ENCODE measurements around the gene DCTN2. TPM values are rescaled to one million over a fixed set of nuclear protein-coding genes. Genes with fewer than 3 reads are reported as not detected.
"Not testable (repeated sequence)": the region's sequence is repeated elsewhere in the genome, so short reads cannot be mapped to it uniquely, and the experiment has no call there.

DCTN2 gene
- total and polyA plus RNA-seq, 9 donors, result 108 to 174 (median 151) TPM

GRCh38 chr12:57522887-57523705 lies 23.9 kb downstream of the DCTN2 start:
- H3K9me3 ChIP-seq (replicated peaks; ENCODE audit: control insufficient read depth, low read depth, low read length), result no peaks in the 10 kb centered on the region
- 0% methylated on average over 3 of the region's 38 CpGs for WGBS (ENCODE audit: insufficient coverage)
- H3K36me3 ChIP-seq (ENCODE audit: control insufficient read depth, insufficient read depth, low read length), result peaks cover 45% of the 10 kb centered on the region
- no peaks in the 10 kb centered on the region for H3K27me3 ChIP-seq (ENCODE audit: control insufficient read depth, insufficient read depth, low read length)
- DNase-seq, result peak; percentile 90
- H3K27ac ChIP-seq (ENCODE audit: low read length), result peak overlapping the region; percentile 98
- H3K4me1 ChIP-seq (ENCODE audit: control insufficient read depth, insufficient read depth, low read length), result peaks cover 54% of the 10 kb centered on the region
- H3K4me3 ChIP-seq (ENCODE audit: low read length), result peak overlapping the region; percentile 78

DNA sequence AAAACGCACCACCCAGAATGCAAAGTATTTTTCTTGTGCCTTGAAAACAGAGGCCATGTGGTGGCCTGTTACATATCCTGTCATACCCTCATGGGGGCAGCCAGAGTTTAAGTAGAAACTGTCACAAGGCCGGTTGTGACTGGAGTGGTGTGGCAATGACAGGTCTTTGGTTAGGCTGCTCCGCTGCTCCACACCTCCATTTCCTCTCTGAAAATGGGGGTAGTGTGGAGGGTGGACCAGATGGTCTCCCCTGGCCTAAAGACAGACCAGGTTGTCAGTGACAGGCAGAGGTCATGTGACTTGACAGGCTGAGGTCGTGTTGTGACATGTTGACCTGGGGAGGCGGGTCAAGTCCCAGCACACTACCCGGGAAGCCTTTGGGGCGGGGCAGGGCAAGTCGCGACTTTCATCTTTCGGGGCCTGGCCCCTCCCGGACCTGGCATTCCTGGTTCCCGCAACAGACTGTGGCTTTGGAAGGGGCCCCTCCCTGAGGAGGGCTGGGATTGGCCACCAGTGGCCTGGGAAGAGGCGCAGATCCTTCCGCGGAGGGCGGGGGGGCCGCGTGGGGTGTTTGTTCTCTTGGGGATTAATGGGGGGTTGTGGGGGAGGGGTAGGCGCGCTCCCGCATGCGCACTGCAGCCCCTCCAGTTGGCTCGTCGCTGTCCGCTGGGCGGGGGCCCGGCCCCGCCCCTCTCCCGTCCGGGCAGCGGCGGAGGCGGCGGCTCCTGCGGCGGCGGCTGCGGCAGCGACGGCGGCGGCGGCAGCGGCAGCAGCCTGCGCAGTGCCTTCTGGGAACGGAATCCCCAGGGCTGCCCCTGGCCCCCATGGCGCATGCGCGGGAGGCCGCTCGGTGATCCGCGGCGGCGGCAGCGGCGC lies 24.7 kb downstream of the DCTN2 start, which contains the start of gene MBD6:
TSS of gene MBD6 (plus strand) at position 814 of the 876 bp plus-strand sequence. CDS start 1,480 bp downstream, outside the sequence.
- Histone ChIP-seq H3K9me3 (replicated peaks; ENCODE audit: control insufficient read depth, low read depth, low read length) (no peaks in the 10 kb centered on the region), H3K4me3 (ENCODE audit: low read length) (peak within 1 kb of the TSS; percentile 78), H3K36me3 (ENCODE audit: control insufficient read depth, insufficient read depth, low read length) (peaks cover 42% of the 10 kb centered on the region), H3K27ac (ENCODE audit: low read length) (peak within 1 kb of the TSS; percentile 98), H3K27me3 (ENCODE audit: control insufficient read depth, insufficient read depth, low read length) (no peaks in the 10 kb centered on the region), H3K4me1 (ENCODE audit: control insufficient read depth, insufficient read depth, low read length) (peaks cover 55% of the 10 kb centered on the region)
- peak; percentile 92 for DNase-seq
- under 1% methylated on average over 54 of the region's 57 CpGs for WGBS (ENCODE audit: insufficient coverage)

DNA sequence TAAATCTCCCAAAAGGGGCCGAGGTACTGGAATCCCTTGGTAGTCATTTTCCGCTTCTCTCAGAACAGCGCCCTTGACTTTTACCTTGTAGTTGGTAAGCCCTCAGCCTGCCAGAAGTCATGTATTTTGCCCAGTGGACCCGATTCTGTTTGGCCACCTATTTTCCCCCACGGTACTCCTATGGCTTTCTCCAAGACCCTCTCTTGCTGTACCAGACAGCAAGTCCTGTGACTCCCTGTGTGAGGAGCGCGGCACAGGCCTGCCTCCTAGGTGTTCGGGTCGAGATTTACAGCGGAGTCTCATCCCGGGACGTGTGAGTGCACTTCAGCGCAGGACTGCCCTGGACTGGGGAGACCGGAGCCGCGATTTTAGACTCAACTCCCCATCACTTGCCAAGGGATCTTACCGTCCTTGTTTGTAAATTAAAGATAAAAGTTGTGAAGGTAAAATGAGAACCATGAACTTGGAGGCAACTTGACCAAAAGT lies 25.4 kb downstream of the DCTN2 start:
- Histone ChIP-seq H3K36me3 (ENCODE audit: control insufficient read depth, insufficient read depth, low read length) (peaks cover 42% of the 10 kb centered on the region), H3K4me3 (ENCODE audit: low read length) (peak overlapping the region; percentile 78), H3K4me1 (ENCODE audit: control insufficient read depth, insufficient read depth, low read length) (peaks cover 53% of the 10 kb centered on the region), H3K27ac (ENCODE audit: low read length) (peak overlapping the region; percentile 98), H3K9me3 (replicated peaks; ENCODE audit: control insufficient read depth, low read depth, low read length) (no peaks in the 10 kb centered on the region), H3K27me3 (ENCODE audit: control insufficient read depth, insufficient read depth, low read length) (no peaks in the 10 kb centered on the region)
- WGBS (ENCODE audit: insufficient coverage), result 18% methylated on average over 7 of the region's 17 CpGs
- peak; percentile 77 for DNase-seq

DNA sequence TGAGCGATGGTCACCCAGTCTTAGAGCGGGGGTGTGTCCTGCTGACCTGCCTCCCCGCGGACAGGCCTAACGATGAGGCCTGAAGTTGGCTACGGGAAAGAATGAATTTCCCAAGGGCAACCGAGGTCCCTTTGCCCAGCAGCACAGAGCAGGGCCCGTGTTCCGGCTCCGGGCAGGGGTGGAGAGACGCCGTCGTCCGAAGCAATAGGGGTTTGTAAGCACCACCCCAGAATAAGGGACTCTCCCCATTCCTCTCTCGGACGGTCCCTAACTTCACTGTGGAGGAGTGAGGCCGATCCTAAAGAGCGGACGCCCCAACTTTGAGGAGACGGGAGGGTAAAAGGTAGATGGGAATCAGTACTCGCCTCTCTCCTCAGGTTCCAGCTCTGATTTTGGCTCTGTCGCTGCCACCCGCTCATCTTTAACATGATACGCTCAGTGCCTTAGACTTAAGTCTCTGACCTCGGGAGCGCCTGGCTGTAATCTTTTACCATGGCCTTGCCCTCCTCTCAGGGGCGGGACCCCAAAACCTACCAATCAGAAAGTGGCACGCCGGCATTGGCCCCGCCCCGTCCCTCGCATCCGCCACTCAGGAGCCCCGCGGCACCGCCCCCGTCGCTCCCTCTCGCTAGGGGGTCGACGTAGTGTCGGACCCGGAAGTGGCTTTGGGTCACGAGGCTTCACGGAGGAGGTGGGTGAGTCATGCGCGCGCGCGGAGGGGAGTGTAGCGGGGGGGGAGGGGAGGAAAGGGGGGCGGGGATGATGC lies 26.8 kb downstream of the DCTN2 start, which contains the start of gene DDIT3:
TSS of gene DDIT3 (minus strand) at position 462 of the 766 bp plus-strand sequence. CDS start 3,108 bp downstream, outside the sequence.
- peak; percentile 100 for DNase-seq
- Histone ChIP-seq H3K4me3 (ENCODE audit: low read length) (peak within 1 kb of the TSS; percentile 98), H3K27ac (ENCODE audit: low read length) (peak within 1 kb of the TSS; percentile 100), H3K9me3 (replicated peaks; ENCODE audit: control insufficient read depth, low read depth, low read length) (no peaks in the 10 kb centered on the region), H3K27me3 (ENCODE audit: control insufficient read depth, insufficient read depth, low read length) (no peaks in the 10 kb centered on the region), H3K4me1 (ENCODE audit: control insufficient read depth, insufficient read depth, low read length) (peaks cover 53% of the 10 kb centered on the region), H3K36me3 (ENCODE audit: control insufficient read depth, insufficient read depth, low read length) (peaks cover 42% of the 10 kb centered on the region)
- 0% methylated on average over 27 of the region's 52 CpGs for WGBS (ENCODE audit: insufficient coverage)

- H3K27me3 ChIP-seq (ENCODE audit: control insufficient read depth, insufficient read depth, low read length), result no peaks in the 10 kb centered on the region
- no peaks in the 10 kb centered on the region for H3K9me3 ChIP-seq (replicated peaks; ENCODE audit: control insufficient read depth, low read depth, low read length)
- 0% methylated on average over 6 of the region's 8 CpGs for WGBS (ENCODE audit: insufficient coverage)
- H3K36me3 ChIP-seq (ENCODE audit: control insufficient read depth, insufficient read depth, low read length), result peaks cover 42% of the 10 kb centered on the region
- DNase-seq, result peak; percentile 72
- H3K27ac ChIP-seq (ENCODE audit: low read length), result peak overlapping the region; percentile 100
- peak overlapping the region; percentile 98 for H3K4me3 ChIP-seq (ENCODE audit: low read length)
- H3K4me1 ChIP-seq (ENCODE audit: control insufficient read depth, insufficient read depth, low read length), result peaks cover 51% of the 10 kb centered on the region
Observed at GRCh38 chr12:57519796-57520052, 27.3 kb downstream of the DCTN2 start.

DNA sequence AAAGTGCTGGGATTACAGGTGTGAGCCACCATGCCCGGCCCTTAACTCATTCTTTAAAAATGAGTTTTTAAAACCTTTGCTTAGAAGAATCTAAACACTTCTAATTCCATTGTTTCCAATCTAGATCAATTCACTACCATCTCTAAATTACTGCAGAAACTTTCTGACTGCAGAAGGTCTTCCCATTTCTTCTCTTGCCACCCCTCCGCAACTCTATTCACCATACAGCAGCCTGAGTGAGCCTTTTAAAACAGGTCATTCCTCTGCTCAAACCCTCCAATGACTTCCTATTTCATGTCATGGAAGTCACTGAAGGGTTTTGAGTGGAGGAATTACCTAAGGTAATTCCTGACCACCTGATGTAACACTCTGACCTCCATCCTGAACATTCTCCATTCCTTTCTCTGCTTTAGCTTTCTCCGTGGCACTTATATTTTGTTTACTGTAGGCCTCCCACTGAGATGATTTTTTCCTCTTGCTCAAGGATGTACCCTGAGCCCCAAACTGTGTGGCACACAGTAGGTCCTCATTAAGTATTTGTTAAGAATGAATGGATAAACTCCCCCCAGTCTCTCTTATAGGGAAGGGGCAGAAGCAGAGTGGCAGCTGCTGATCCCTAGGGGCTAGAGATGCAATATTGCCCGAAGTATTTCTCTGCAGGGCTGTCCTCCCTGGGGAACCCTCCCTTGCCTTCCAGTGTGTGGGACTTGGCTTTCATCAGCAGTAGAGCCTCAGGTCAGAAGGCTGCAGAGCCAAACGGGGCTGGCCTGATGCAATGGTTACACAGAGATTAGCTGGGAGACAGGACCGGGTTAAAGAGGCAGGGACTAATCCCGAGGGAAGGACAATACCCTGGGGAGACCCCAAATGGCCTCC lies 27.8 kb downstream of the DCTN2 start:
- WGBS (ENCODE audit: insufficient coverage), result 16% methylated on average over 5 of the region's 7 CpGs
- no peak for DNase-seq
- peaks cover 42% of the 10 kb centered on the region for H3K36me3 ChIP-seq (ENCODE audit: control insufficient read depth, insufficient read depth, low read length)

DNA sequence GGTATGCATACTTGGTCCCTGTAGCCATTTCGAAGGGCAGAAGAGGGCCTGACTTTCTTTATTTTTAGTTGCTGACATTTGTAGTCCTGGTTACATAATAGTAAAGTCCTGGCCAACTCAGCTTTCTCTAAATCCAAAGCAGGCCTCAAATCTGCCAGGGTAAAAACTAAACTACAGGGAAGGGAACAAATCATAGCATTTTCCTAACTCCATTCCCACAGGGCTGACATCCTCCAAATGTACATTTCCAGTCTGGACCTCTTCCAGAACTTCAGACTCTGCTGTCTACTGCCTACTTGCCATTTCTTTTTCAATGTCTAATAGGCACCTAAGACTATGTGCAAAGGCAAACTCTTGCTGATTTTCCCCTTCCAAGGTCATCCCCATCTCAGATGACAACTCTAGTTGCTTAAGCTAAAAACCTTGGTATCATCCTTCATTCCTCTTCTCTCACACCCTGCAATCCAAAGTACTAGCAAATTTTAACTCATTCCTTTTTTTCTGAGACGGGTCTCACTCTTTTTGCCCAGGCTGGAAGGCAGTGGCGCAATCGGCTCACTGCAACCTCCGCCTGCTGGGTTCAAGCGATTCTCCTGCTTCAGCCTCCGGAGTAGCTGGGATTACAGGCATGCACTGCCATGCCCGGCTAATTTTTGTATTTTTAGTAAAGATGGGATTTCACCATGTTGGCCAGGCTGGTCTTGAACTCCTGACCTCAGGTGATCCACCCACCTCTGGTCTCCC lies 28.6 kb downstream of the DCTN2 start:
- H3K9me3 ChIP-seq (replicated peaks; ENCODE audit: control insufficient read depth, low read depth, low read length), result no peaks in the 10 kb centered on the region
- no peaks in the 10 kb centered on the region for H3K27me3 ChIP-seq (ENCODE audit: control insufficient read depth, insufficient read depth, low read length)
- DNase-seq, result peak; percentile 84
- peaks cover 44% of the 10 kb centered on the region for H3K36me3 ChIP-seq (ENCODE audit: control insufficient read depth, insufficient read depth, low read length)
- WGBS (ENCODE audit: insufficient coverage), result 90% methylated on average over 6 of the region's 8 CpGs
- H3K4me3 ChIP-seq (ENCODE audit: low read length), result no peak overlapping the region
- peak overlapping the region; percentile 49 for H3K27ac ChIP-seq (ENCODE audit: low read length)
- H3K4me1 ChIP-seq (ENCODE audit: control insufficient read depth, insufficient read depth, low read length), result peaks cover 38% of the 10 kb centered on the region

More for the DNA sequence above, 27.8 kb downstream of the DCTN2 start:
- H3K9me3 ChIP-seq (replicated peaks; ENCODE audit: control insufficient read depth, low read depth, low read length), result no peaks in the 10 kb centered on the region
- peak overlapping the region; percentile 98 for H3K4me3 ChIP-seq (ENCODE audit: low read length)
- no peaks in the 10 kb centered on the region for H3K27me3 ChIP-seq (ENCODE audit: control insufficient read depth, insufficient read depth, low read length)
- peak overlapping the region; percentile 100 for H3K27ac ChIP-seq (ENCODE audit: low read length)
- H3K4me1 ChIP-seq (ENCODE audit: control insufficient read depth, insufficient read depth, low read length), result peaks cover 46% of the 10 kb centered on the region

DNA sequence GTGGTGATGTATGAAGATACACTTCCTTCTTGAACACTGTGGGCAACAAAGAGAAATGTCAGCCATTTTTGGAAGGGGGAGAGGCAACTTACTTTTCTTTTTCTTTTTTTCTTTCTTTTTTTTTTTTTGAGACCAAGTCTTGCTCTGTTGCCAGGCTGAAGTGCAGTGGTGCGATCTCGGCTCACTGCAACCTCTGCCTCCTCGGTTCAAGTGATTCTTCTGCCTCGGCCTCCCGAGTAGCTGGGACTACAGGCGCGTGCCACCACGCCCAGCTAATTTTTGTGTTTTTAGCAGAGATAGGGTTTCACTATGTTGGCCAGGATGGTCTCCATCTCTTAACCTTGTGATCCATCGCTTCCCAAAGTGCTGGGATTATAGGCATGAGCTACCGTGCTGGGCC lies 29.3 kb downstream of the DCTN2 start:
- H3K9me3 ChIP-seq (replicated peaks; ENCODE audit: control insufficient read depth, low read depth, low read length); H3K27me3 ChIP-seq (ENCODE audit: control insufficient read depth, insufficient read depth, low read length); H3K4me3 ChIP-seq (ENCODE audit: low read length); DNase-seq: not testable (repeated sequence)
- H3K4me1 ChIP-seq (ENCODE audit: control insufficient read depth, insufficient read depth, low read length), result peaks cover 35% of the 10 kb centered on the region
- peak overlapping the region; percentile 49 for H3K27ac ChIP-seq (ENCODE audit: low read length)
- WGBS (ENCODE audit: insufficient coverage), result 76% methylated on average over 4 of the region's 10 CpGs
- H3K36me3 ChIP-seq (ENCODE audit: control insufficient read depth, insufficient read depth, low read length), result peaks cover 50% of the 10 kb centered on the region

Data from muscle of leg (tissue), 11 donors.